ENCODE data around the gene PAXX.

DNA sequence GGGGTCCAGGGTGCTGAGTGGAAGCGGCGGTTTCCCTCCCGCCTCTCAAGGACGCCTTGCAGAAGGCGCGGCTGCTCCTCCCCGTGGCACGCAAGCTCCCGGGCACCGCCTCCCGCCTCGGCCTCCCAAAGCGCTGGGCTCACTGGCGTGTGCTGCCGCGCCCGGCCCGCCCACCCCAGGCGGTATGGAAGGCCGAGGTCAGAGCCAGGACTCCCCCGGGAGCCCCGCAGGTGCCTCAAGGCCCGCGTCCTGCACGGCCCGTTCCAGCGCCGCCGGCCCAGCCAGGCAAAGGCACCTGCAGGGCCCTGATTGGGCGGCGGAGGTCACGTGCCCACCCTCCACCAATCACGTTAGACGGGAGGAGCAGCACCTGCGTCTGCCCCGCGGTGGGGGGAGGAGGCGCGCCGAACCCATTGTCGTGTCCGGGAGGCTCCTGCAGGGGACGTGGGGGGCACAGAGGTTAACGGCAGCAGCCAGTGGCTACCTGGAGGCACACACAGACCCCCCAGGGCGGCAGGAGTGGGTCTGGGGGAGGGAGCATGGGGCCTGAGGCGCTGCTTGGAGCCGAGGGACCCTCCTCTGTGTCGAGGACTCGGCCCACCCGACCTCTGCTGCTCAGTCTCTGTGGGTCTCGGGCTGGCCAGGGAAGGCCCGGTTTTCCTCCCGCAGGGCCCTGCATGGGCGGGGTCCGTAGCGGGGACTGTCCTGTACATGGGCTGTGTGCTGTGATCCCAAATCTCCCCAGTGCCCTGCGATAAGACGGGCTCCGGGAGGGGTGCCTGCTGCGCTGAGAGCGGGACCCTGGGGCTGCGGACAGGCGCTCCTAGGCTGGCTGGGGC lies 42.2 kb upstream of the PAXX start:
- TF ChIP-seq, protein P1, sequence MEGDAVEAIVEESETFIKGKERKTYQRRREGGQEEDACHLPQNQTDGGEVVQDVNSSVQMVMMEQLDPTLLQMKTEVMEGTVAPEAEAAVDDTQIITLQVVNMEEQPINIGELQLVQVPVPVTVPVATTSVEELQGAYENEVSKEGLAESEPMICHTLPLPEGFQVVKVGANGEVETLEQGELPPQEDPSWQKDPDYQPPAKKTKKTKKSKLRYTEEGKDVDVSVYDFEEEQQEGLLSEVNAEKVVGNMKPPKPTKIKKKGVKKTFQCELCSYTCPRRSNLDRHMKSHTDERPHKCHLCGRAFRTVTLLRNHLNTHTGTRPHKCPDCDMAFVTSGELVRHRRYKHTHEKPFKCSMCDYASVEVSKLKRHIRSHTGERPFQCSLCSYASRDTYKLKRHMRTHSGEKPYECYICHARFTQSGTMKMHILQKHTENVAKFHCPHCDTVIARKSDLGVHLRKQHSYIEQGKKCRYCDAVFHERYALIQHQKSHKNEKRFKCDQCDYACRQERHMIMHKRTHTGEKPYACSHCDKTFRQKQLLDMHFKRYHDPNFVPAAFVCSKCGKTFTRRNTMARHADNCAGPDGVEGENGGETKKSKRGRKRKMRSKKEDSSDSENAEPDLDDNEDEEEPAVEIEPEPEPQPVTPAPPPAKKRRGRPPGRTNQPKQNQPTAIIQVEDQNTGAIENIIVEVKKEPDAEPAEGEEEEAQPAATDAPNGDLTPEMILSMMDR (IDR thresholded peaks at IDR 0.05), result no peak
- no peak for TF ChIP-seq ELF4 (CRISPR knock-in tag; IDR thresholded peaks at IDR 0.05; ENCODE audit: low read depth)
- TF ChIP-seq, protein P2, sequence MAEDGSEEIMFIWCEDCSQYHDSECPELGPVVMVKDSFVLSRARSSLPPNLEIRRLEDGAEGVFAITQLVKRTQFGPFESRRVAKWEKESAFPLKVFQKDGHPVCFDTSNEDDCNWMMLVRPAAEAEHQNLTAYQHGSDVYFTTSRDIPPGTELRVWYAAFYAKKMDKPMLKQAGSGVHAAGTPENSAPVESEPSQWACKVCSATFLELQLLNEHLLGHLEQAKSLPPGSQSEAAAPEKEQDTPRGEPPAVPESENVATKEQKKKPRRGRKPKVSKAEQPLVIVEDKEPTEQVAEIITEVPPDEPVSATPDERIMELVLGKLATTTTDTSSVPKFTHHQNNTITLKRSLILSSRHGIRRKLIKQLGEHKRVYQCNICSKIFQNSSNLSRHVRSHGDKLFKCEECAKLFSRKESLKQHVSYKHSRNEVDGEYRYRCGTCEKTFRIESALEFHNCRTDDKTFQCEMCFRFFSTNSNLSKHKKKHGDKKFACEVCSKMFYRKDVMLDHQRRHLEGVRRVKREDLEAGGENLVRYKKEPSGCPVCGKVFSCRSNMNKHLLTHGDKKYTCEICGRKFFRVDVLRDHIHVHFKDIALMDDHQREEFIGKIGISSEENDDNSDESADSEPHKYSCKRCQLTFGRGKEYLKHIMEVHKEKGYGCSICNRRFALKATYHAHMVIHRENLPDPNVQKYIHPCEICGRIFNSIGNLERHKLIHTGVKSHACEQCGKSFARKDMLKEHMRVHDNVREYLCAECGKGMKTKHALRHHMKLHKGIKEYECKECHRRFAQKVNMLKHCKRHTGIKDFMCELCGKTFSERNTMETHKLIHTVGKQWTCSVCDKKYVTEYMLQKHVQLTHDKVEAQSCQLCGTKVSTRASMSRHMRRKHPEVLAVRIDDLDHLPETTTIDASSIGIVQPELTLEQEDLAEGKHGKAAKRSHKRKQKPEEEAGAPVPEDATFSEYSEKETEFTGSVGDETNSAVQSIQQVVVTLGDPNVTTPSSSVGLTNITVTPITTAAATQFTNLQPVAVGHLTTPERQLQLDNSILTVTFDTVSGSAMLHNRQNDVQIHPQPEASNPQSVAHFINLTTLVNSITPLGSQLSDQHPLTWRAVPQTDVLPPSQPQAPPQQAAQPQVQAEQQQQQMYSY (CRISPR knock-in tag; IDR thresholded peaks at IDR 0.05), result no peak
- TF ChIP-seq NFE2L1 (CRISPR knock-in tag; IDR thresholded peaks at IDR 0.05), result no peak; the same call in 1 of the 2 replicates
- TF ChIP-seq, protein P3, sequence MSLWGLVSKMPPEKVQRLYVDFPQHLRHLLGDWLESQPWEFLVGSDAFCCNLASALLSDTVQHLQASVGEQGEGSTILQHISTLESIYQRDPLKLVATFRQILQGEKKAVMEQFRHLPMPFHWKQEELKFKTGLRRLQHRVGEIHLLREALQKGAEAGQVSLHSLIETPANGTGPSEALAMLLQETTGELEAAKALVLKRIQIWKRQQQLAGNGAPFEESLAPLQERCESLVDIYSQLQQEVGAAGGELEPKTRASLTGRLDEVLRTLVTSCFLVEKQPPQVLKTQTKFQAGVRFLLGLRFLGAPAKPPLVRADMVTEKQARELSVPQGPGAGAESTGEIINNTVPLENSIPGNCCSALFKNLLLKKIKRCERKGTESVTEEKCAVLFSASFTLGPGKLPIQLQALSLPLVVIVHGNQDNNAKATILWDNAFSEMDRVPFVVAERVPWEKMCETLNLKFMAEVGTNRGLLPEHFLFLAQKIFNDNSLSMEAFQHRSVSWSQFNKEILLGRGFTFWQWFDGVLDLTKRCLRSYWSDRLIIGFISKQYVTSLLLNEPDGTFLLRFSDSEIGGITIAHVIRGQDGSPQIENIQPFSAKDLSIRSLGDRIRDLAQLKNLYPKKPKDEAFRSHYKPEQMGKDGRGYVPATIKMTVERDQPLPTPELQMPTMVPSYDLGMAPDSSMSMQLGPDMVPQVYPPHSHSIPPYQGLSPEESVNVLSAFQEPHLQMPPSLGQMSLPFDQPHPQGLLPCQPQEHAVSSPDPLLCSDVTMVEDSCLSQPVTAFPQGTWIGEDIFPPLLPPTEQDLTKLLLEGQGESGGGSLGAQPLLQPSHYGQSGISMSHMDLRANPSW (CRISPR knock-in tag; conservative IDR thresholded peaks at IDR 0.05; ENCODE audit: low read depth), result no peak
- no peak for TF ChIP-seq EMX1 (CRISPR knock-in tag; IDR thresholded peaks at IDR 0.05)
- no peak for TF ChIP-seq ZNF138 (CRISPR knock-in tag; conservative IDR thresholded peaks at IDR 0.05)
- TF ChIP-seq, protein P4, sequence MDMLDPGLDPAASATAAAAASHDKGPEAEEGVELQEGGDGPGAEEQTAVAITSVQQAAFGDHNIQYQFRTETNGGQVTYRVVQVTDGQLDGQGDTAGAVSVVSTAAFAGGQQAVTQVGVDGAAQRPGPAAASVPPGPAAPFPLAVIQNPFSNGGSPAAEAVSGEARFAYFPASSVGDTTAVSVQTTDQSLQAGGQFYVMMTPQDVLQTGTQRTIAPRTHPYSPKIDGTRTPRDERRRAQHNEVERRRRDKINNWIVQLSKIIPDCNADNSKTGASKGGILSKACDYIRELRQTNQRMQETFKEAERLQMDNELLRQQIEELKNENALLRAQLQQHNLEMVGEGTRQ (CRISPR knock-in tag; IDR thresholded peaks at IDR 0.05), result peak; percentile 99
- no peak; the same call in 1 of the 2 replicates for TF ChIP-seq FOXK1 (CRISPR knock-in tag; IDR thresholded peaks at IDR 0.05)
- no peak for TF ChIP-seq KAT7 (CRISPR knock-in tag; IDR thresholded peaks at IDR 0.05; ENCODE audit: borderline replicate concordance)

Data from WTC11 (cell line).